ENCODE measurements around the gene SLC12A6. TPM values are rescaled to one million over a fixed set of nuclear protein-coding genes. Genes with fewer than 3 reads are reported as not detected.

The SLC12A6 gene
- total RNA-seq, 1 donor from 2014 or later = 73.4 TPM

DNA sequence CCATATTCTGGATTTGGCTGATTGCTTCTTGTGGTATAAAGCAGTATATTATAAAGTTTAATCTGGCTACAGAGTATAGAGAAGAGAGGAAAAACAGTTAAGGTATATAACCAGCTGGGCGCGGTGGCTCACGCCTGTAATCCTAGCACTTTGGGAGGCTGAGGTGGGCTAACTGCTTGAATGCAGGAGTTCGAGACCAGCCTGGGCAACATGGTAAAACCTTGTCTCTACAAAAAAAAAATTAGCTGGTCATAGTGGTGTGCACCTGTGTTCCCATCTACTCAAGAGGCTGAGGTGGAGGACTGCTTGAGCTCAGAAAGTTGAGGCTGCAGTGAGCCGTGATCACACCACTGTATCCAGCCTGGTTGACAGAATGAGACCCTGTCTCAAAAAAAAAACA, 7.3 kb downstream of the SLC12A6 start:
- Histone ChIP-seq H3K36me3 (no peaks in the 10 kb centered on the region), H3K9me3 (no peaks in the 10 kb centered on the region), H3K4me1 (peaks cover 9% of the 10 kb centered on the region), H3K4me3 (no peak overlapping the region), H3K27ac (no peak overlapping the region), H3K27me3 (no peaks in the 10 kb centered on the region)
- intact Hi-C loops (cut with DNase I) = no loop called here
- DNase-seq (ENCODE audit: extremely low spot score in 2 of 2) = no peak
- TF ChIP-seq POLR2AphosphoS5 (IDR thresholded peaks at IDR 0.05; ENCODE audit: insufficient read depth in 1 of 2, low read depth in 1 of 2) (no peak), POLR2A (IDR thresholded peaks at IDR 0.05) (no peak)
- TF ChIP-seq, protein P1, sequence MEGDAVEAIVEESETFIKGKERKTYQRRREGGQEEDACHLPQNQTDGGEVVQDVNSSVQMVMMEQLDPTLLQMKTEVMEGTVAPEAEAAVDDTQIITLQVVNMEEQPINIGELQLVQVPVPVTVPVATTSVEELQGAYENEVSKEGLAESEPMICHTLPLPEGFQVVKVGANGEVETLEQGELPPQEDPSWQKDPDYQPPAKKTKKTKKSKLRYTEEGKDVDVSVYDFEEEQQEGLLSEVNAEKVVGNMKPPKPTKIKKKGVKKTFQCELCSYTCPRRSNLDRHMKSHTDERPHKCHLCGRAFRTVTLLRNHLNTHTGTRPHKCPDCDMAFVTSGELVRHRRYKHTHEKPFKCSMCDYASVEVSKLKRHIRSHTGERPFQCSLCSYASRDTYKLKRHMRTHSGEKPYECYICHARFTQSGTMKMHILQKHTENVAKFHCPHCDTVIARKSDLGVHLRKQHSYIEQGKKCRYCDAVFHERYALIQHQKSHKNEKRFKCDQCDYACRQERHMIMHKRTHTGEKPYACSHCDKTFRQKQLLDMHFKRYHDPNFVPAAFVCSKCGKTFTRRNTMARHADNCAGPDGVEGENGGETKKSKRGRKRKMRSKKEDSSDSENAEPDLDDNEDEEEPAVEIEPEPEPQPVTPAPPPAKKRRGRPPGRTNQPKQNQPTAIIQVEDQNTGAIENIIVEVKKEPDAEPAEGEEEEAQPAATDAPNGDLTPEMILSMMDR (IDR thresholded peaks at IDR 0.05) = no peak

DNA sequence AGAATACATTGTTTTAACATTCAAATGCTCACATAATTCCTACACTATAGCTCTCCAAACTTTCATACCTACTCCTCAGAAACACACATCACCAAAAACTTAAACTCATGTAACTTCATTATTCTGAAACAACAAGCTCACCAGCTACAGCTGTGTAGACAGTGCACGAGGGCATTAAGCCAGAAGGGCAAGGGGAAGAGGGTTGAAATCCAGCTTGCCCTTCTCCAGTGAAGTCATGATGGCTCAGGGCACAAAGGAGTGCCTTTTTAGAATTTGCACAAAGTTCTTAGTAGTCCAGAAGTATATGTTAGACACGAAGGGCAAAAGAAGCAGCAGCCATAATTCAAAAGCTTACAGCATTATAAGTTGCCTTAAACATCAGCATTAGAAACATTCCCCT, 8.6 kb downstream of the SLC12A6 start:
- H3K27me3 ChIP-seq = no peaks in the 10 kb centered on the region
- H3K36me3 ChIP-seq = no peaks in the 10 kb centered on the region
- DNase-seq (ENCODE audit: extremely low spot score in 2 of 2) = no peak
- H3K4me3 ChIP-seq = no peak overlapping the region
- H3K27ac ChIP-seq = no peak overlapping the region
- intact Hi-C loops (cut with DNase I) = no loop called here
- no peaks in the 10 kb centered on the region for H3K9me3 ChIP-seq
- TF ChIP-seq POLR2A (IDR thresholded peaks at IDR 0.05) (no peak), POLR2AphosphoS5 (IDR thresholded peaks at IDR 0.05; ENCODE audit: insufficient read depth in 1 of 2, low read depth in 1 of 2) (no peak)
- TF ChIP-seq, protein P1 (IDR thresholded peaks at IDR 0.05) = no peak
- no peaks in the 10 kb centered on the region for H3K4me1 ChIP-seq

DNA sequence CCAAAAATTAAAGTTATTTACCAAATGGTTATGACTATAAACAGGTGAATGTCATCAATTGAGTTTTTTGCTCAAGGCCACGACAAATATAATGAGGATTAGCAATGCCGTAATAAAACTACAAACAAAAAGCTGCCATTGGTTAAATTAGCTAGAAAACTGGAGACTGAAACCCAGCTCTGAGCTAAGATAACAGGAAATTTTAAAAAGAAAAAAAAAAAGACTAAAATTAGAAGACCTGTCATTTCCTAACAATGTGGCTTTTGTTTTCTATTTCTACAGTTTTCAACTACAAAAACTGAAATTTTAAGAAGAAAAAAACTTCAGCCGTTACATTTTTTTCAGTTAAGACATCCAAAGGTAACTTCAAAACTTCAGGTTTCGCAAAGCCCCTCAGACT, 9.7 kb downstream of the SLC12A6 start:
- no peak overlapping the region for H3K27ac ChIP-seq
- no peaks in the 10 kb centered on the region for H3K4me1 ChIP-seq
- intact Hi-C loops (cut with DNase I) = no loop called here
- TF ChIP-seq, protein P1 (IDR thresholded peaks at IDR 0.05) = no peak
- TF ChIP-seq POLR2A (IDR thresholded peaks at IDR 0.05) (no peak), POLR2AphosphoS5 (IDR thresholded peaks at IDR 0.05; ENCODE audit: insufficient read depth in 1 of 2, low read depth in 1 of 2) (no peak)
- DNase-seq (ENCODE audit: extremely low spot score in 2 of 2) = no peak
- no peak overlapping the region for H3K4me3 ChIP-seq
- H3K27me3 ChIP-seq = no peaks in the 10 kb centered on the region
- H3K9me3 ChIP-seq = no peaks in the 10 kb centered on the region
- H3K36me3 ChIP-seq = no peaks in the 10 kb centered on the region

DNA sequence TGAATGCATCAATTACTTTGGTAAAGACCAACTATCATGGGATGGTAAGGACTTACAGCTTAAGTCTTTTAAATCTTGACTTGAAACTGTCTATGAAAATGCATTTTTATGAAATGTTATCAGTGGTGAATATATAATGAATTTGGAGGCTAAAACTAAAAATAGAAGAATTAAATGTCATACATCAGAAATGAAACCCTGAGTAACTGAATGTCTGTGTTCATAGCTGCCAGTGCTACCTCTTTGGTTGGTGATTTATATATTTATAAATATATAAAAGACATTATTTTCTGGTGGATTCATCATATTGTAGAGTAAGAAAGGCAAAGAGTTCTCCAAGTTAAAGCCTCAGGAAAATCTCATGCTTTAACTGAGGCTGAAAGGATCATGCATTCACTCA, 12.2 kb downstream of the SLC12A6 start:
- no peaks in the 10 kb centered on the region for H3K9me3 ChIP-seq
- no peak overlapping the region for H3K27ac ChIP-seq
- DNase-seq (ENCODE audit: extremely low spot score in 2 of 2) = no peak
- intact Hi-C loops (cut with DNase I) = no loop called here
- no peak overlapping the region for H3K4me3 ChIP-seq
- no peaks in the 10 kb centered on the region for H3K27me3 ChIP-seq
- no peaks in the 10 kb centered on the region for H3K4me1 ChIP-seq
- TF ChIP-seq POLR2AphosphoS5 (IDR thresholded peaks at IDR 0.05; ENCODE audit: insufficient read depth in 1 of 2, low read depth in 1 of 2) (no peak), POLR2A (IDR thresholded peaks at IDR 0.05) (no peak)
- TF ChIP-seq, protein P1 (IDR thresholded peaks at IDR 0.05) = no peak
- no peaks in the 10 kb centered on the region for H3K36me3 ChIP-seq

DNA sequence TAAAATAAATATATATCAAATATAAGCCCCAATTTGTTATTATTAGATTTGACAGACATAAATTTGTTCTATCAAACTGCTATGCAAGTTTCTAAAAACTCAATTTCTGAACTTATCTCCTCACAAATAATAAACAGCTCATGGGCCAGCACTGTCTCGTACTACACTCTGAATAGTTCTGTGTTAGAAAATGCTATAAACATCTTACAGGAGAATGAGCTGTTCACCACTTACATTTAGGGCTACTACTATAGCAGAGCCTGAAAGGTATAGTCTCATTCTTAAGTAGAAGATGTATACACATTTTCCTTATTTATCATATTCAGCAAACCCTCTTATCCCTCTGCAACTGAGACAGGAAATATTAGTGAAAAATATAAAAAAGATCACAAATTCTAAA, 12.6 kb downstream of the SLC12A6 start:
- Histone ChIP-seq H3K4me1 (no peaks in the 10 kb centered on the region), H3K27me3 (no peaks in the 10 kb centered on the region), H3K4me3 (no peak overlapping the region), H3K36me3 (no peaks in the 10 kb centered on the region), H3K27ac (no peak overlapping the region), H3K9me3 (no peaks in the 10 kb centered on the region)
- intact Hi-C loops (cut with DNase I) = no loop called here
- TF ChIP-seq POLR2A (IDR thresholded peaks at IDR 0.05) = no peak
- TF ChIP-seq POLR2AphosphoS5 (IDR thresholded peaks at IDR 0.05; ENCODE audit: insufficient read depth in 1 of 2, low read depth in 1 of 2) = no peak
- TF ChIP-seq, protein P1 (IDR thresholded peaks at IDR 0.05) = no peak
- no peak for DNase-seq (ENCODE audit: extremely low spot score in 2 of 2)
